GM23338 (cell line): ENCODE results near the gene TNS1. TPM values are rescaled to one million over a fixed set of nuclear protein-coding genes. Genes with fewer than 3 reads are reported as not detected.

Source experiments
- ATAC-seq: fragments of 200-7000 bp; cut with Tn5 transposase; 3 replicates; pipeline ENCODE4 v1.9.1; 2020
- DNase-seq: peaks from one replicate; pipeline ENCODE4 v3.0.0-alpha.2; 2015; ENCODE audit warnings: low spot score
- H2AFZ ChIP-seq: fragments of 200-600 bp; sonication (generic); 2 replicates; pipeline ENCODE4 v1.8.0; 2016; ENCODE audit warnings: antibody characterized with exemption, mild to moderate bottlenecking, moderate library complexity
- H3F3A ChIP-seq: fragments of 200-600 bp; sonication (generic); replicated peaks from 2 replicates; pipeline ENCODE4 v1.8.0; 2017; ENCODE audit warnings: antibody characterized with exemption, mixed run types, low read depth
- H3K27ac ChIP-seq: fragments of 200-600 bp; sonication (generic); 2 replicates; pipeline ENCODE4 v1.6.1; 2016; ENCODE audit warnings: low read depth
- H3K27me3 ChIP-seq: fragments of 200-600 bp; sonication (generic); 2 replicates; pipeline ENCODE4 v1.8.0; 2016; ENCODE audit warnings: mild to moderate bottlenecking, mixed run types, moderate library complexity; ENCODE audit not compliant: insufficient read depth
- H3K36me3 ChIP-seq: fragments of 200-600 bp; sonication (generic); 2 replicates; pipeline ENCODE4 v1.8.0; 2016; ENCODE audit warnings: mild to moderate bottlenecking; ENCODE audit not compliant: insufficient read depth
- H3K4me1 ChIP-seq: fragments of 200-600 bp; sonication (generic); 2 replicates; pipeline ENCODE4 v1.8.0; 2016; ENCODE audit warnings: mild to moderate bottlenecking, moderate library complexity; ENCODE audit not compliant: insufficient read depth
- H3K4me2 ChIP-seq: fragments of 200-600 bp; sonication (generic); 2 replicates; pipeline ENCODE4 v1.7.1; 2017; ENCODE audit warnings: mixed run types
- H3K4me3 ChIP-seq: fragments of 200-600 bp; sonication (generic); 2 replicates; pipeline ENCODE4 v1.6.1; 2016; ENCODE audit warnings: mixed run types
- H3K79me2 ChIP-seq: fragments of 200-600 bp; sonication (generic); replicated peaks from 2 replicates; pipeline ENCODE4 v1.8.0; 2017; ENCODE audit warnings: mild to moderate bottlenecking; ENCODE audit not compliant: insufficient read depth
- H3K9me2 ChIP-seq: fragments of 200-600 bp; sonication (generic); 2 replicates; pipeline ENCODE4 v1.8.0; 2017; ENCODE audit not compliant: insufficient read depth
- H4K20me1 ChIP-seq: fragments of 200-600 bp; sonication (generic); replicated peaks from 2 replicates; pipeline ENCODE4 v1.8.0; 2017; ENCODE audit warnings: mild to moderate bottlenecking; ENCODE audit not compliant: insufficient read depth
- H3K27ac Mint-ChIP-seq: 2 replicates; pipeline ENCODE4 v1.8.0; 2020; ENCODE audit warnings: inconsistent platforms, mild to moderate bottlenecking, moderate library complexity, mixed read lengths
- H3K27me3 Mint-ChIP-seq: 3 replicates; pipeline ENCODE4 v1.8.0; 2022; ENCODE audit warnings: low read depth, mild to moderate bottlenecking, moderate library complexity, mixed read lengths, inconsistent platforms; ENCODE audit not compliant: insufficient read depth, poor library complexity
- H3K36me3 Mint-ChIP-seq: 3 replicates; pipeline ENCODE4 v1.8.0; 2021; ENCODE audit warnings: low read depth, mild to moderate bottlenecking, inconsistent platforms, moderate library complexity, mixed read lengths
- H3K4me1 Mint-ChIP-seq: 3 replicates; pipeline ENCODE4 v1.8.0; 2020; ENCODE audit warnings: mild to moderate bottlenecking, inconsistent platforms, mixed read lengths
- H3K4me3 Mint-ChIP-seq: 3 replicates; pipeline ENCODE4 v1.8.0; 2021; ENCODE audit warnings: moderate library complexity, mild to moderate bottlenecking, inconsistent platforms, mixed read lengths
- H3K9me3 Mint-ChIP-seq: 3 replicates; pipeline ENCODE4 v1.8.0; 2020; ENCODE audit warnings: moderate library complexity, mild to moderate bottlenecking, inconsistent platforms, mixed read lengths
- CREB1 ChIP-seq: fragments of 250-450 bp; sonication (Bioruptor Pico); IDR thresholded peaks from 2 replicates; pipeline ENCODE4 v1.5.0; 2020; ENCODE audit warnings: low read depth, mild to moderate bottlenecking, moderate library complexity
- CTCF ChIP-seq, 2 experiments: fragments of 200-600 bp in 1 of 2; sonication (generic) in 1 of 2; conservative IDR thresholded peaks; 2 replicates each; pipeline versions ENCODE4 v1.5.1 to v1.6.1; 2016 to 2017; ENCODE audit warnings: antibody characterized with exemption in 2 of 2, low read depth in 2 of 2, mild to moderate bottlenecking in 2 of 2, moderate library complexity in 1 of 2
- ETS1 ChIP-seq: IDR thresholded peaks from 2 replicates; pipeline ENCODE4 v1.6.1; 2016; ENCODE audit warnings: antibody characterized with exemption
- EZH2 ChIP-seq: fragments of 200-600 bp; sonication (generic); IDR thresholded peaks from one replicate; pipeline ENCODE4 v1.8.0; 2017; ENCODE audit warnings: antibody characterized with exemption, mild to moderate bottlenecking, low read depth; ENCODE audit not compliant: unreplicated experiment
- EZH2phosphoT487 ChIP-seq: fragments of 200-600 bp; sonication (generic); IDR thresholded peaks from one replicate; pipeline ENCODE4 v1.8.1; 2018; ENCODE audit warnings: antibody characterized with exemption; ENCODE audit not compliant: unreplicated experiment
- JUNB ChIP-seq: IDR thresholded peaks from one replicate; pipeline ENCODE4 v1.6.1; 2016; ENCODE audit warnings: antibody characterized with exemption; ENCODE audit not compliant: unreplicated experiment
- NANOG ChIP-seq: IDR thresholded peaks from 2 replicates; pipeline ENCODE4 v1.6.1; 2016; ENCODE audit warnings: antibody characterized with exemption, borderline replicate concordance
- POLR2AphosphoS5 ChIP-seq: IDR thresholded peaks from 2 replicates; pipeline ENCODE4 v1.6.1; 2016; ENCODE audit warnings: antibody characterized with exemption, low read depth
- REST ChIP-seq: IDR thresholded peaks from one replicate; pipeline ENCODE4 v1.6.1; 2018; ENCODE audit warnings: antibody characterized with exemption; ENCODE audit not compliant: unreplicated experiment
- STAT1 ChIP-seq: IDR thresholded peaks from one replicate; pipeline ENCODE4 v1.6.1; 2016; ENCODE audit warnings: antibody characterized with exemption; ENCODE audit not compliant: unreplicated experiment
- ZNF114 ChIP-seq: fragments of 250-450 bp; sonication (Bioruptor Pico); IDR thresholded peaks from 2 replicates; pipeline ENCODE4 v1.5.0; 2020; ENCODE audit warnings: mild to moderate bottlenecking, moderate library complexity
- ZNF331 ChIP-seq: fragments of 250-450 bp; sonication (Bioruptor Pico); IDR thresholded peaks from 2 replicates; pipeline ENCODE4 v1.5.0; 2020; ENCODE audit warnings: low read depth, mild to moderate bottlenecking, moderate library complexity
- ZNF462 ChIP-seq: fragments of 250-450 bp; sonication (Bioruptor Pico); IDR thresholded peaks from 2 replicates; pipeline ENCODE4 v1.5.0; 2020; ENCODE audit warnings: mild to moderate bottlenecking, moderate library complexity
- polyA plus RNA-seq: library from polyadenylated mRNA; unstranded; fragments of >200 nt; fragmentation: Nextera tagmentation; extraction: Ambion mirVana; gene quantifications from 2 replicates; pipeline ENCODE4 v1.2.1, GENCODE V29; 2016
- total RNA-seq: library from RNA; depleted of rRNA; stranded (reverse); fragments of >200 nt; shearing (Covaris generic); gene quantifications from 2 replicates; pipeline ENCODE4 v1.2.3, GENCODE V29; 2014

TNS1 gene
- total and polyA plus RNA-seq, 2 experiments from 2014 or later: 2.0 to 7.4 TPM

GRCh38 chr2:217987391-217987790 is 15.4 kb downstream of the TNS1 start:
- Histone ChIP-seq H4K20me1 (no peaks in the 10 kb centered on the region; the same call in 1 of the 2 replicates), H3K79me2 (no peaks in the 10 kb centered on the region), H3K4me2 (no peak overlapping the region), H3K27ac (no peak overlapping the region), H3K4me3 (no peak overlapping the region), H3F3A (no peaks in the 10 kb centered on the region), H3K4me1 (0 out of 2 replicates have a peak, but pooled peaks cover 3% of the 10 kb centered on the region), H3K36me3 (no peaks in the 10 kb centered on the region), H2AFZ (no peak overlapping the region), H3K9me2 (no peaks in the 10 kb centered on the region), H3K27me3 (no peaks in the 10 kb centered on the region)
- ATAC-seq (no peak), DNase-seq (no peak)
- TF ChIP-seq CTCF (conservative IDR thresholded peaks at IDR 0.05; ENCODE audit: low read depth in 2 of 2) (no peak), NANOG (no peak), ZNF114 (CRISPR knock-in tag) (no peak), EZH2 (no peak), ETS1 (no peak), ZNF331 (no peak), STAT1 (no peak), ZNF462 (CRISPR knock-in tag) (no peak), POLR2AphosphoS5 (no peak), REST (no peak), CREB1 (CRISPR knock-in tag) (no peak), EZH2phosphoT487 (no peak), JUNB (no peak)
- H3K27ac Mint-ChIP-seq: no peak overlapping the region
- no peak overlapping the region for H3K4me3 Mint-ChIP-seq
- H3K27me3 Mint-ChIP-seq: peaks cover 15% of the 10 kb centered on the region
- H3K4me1 Mint-ChIP-seq: peaks cover 18% of the 10 kb centered on the region
- no peaks in the 10 kb centered on the region for H3K9me3 Mint-ChIP-seq
- H3K36me3 Mint-ChIP-seq: no peaks in the 10 kb centered on the region; the same call in 2 of the 3 replicates
